ENCODE results near the gene GRK5.

GRCh38 chr10:119304541-119304940, 97.2 kb downstream of the GRK5 start:
- TF ChIP-seq CTCF (IDR thresholded peaks at IDR 0.05) (no peak), POLR2A (IDR thresholded peaks at IDR 0.05) (no peak)
